Measurements from ENCODE around the gene PSME3. TPM values are rescaled to one million over a fixed set of nuclear protein-coding genes. Genes with fewer than 3 reads are reported as not detected.

The PSME3 gene
- total RNA-seq, 1 experiment from 2014 or later, result 163 TPM

DNA sequence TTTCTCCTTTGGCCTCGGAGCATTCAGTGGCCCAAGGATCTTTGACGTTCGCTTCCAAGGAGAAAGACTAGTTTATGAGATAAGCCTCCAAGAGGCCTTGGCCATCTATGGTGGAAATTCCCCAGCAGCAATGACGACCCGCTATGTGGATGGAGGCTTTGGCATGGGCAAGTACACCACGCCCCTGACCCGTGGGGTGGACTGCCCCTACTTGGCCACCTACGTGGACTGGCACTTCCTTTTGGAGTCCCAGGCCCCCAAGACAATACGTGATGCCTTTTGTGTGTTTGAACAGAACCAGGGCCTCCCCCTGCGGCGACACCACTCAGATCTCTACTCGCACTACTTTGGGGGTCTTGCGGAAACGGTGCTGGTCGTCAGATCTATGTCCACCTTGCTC is 19.2 kb downstream of the PSME3 start:
- no peak for TF ChIP-seq SP1 (IDR thresholded peaks at IDR 0.05; ENCODE audit: low read depth)
- CTCF ChIA-PET, result no interaction called here

GRCh38 chr17:42853004-42853403 is 19.8 kb downstream of the PSME3 start:
- no peaks in the 10 kb centered on the region for H3K36me3 ChIP-seq (ENCODE audit: control insufficient read depth in 1 of 2, insufficient read depth in 2 of 2, low read length in 2 of 2)
- DNase-seq (ENCODE audit: low read depth, low spot score) (no peak), ATAC-seq (no peak)
- RAD21 ChIA-PET (ENCODE audit: low non-redundant PET in 1 of 2, low total read pairs in 2 of 2, uncharacterized antibody in 2 of 2, unreplicated experiment in 2 of 2), result no interaction called here
- BruUV-seq (replicated peaks), result no TSS peak
- H3K9me2 ChIP-seq (ENCODE audit: insufficient read depth), result no peaks in the 10 kb centered on the region
- H3K27ac ChIP-seq (ENCODE audit: low read depth, low read length), result no peak overlapping the region
- H2AFZ ChIP-seq (ENCODE audit: low read depth, low read length, poor library complexity, severe bottlenecking), result no peak overlapping the region
- H3K4me3 ChIP-seq (replicated peaks in 1 of 2; ENCODE audit: low read depth in 1 of 2, low read length in 2 of 2), result no peak overlapping the region
- no peak overlapping the region for H3K9ac ChIP-seq (ENCODE audit: low read length)
- no peaks in the 10 kb centered on the region for H3K79me2 ChIP-seq (ENCODE audit: insufficient read depth, low read length)
- H3K9me3 ChIP-seq (ENCODE audit: control insufficient read depth in 1 of 2, insufficient read depth in 1 of 2, low read depth in 1 of 2, low read length in 2 of 2), result no peaks in the 10 kb centered on the region
- intact Hi-C loops (cut with micrococcal nuclease), result no loop called here
- POLR2A ChIA-PET, result no interaction called here
- no peaks in the 10 kb centered on the region for H3K4me1 ChIP-seq (ENCODE audit: control insufficient read depth in 1 of 2, insufficient read depth in 2 of 2, low read length in 2 of 2)
- CTCF ChIA-PET, result no interaction called here
- no peaks in the 10 kb centered on the region for H3K27me3 ChIP-seq (ENCODE audit: insufficient read depth, low read length)
- H3K4me2 ChIP-seq (ENCODE audit: low read length), result no peak overlapping the region
- H4K20me1 ChIP-seq (ENCODE audit: insufficient read depth), result no peaks in the 10 kb centered on the region
- TF ChIP-seq SIN3A (IDR thresholded peaks at IDR 0.05; ENCODE audit: low read depth) (no peak), ZNF274 (IDR thresholded peaks at IDR 0.05; ENCODE audit: low read depth, low read length) (no peak), CEBPB (IDR thresholded peaks at IDR 0.05; ENCODE audit: low read depth) (no peak), TCF7L2 (IDR thresholded peaks at IDR 0.05; ENCODE audit: borderline replicate concordance, extremely low read depth, insufficient read depth, insufficient read length) (no peak), POLR2AphosphoS5 (IDR thresholded peaks at IDR 0.05; ENCODE audit: low read depth, low read length) (no peak), ELF1 (IDR thresholded peaks at IDR 0.05; ENCODE audit: borderline replicate concordance, low read depth) (no peak), CTCF (IDR thresholded peaks at IDR 0.05 in 2 of 3, conservative IDR thresholded peaks at IDR 0.05 in 1 of 3; ENCODE audit: borderline replicate concordance in 1 of 3, insufficient read depth in 1 of 3, low read depth in 2 of 3, low read length in 2 of 3) (no peak), SP1 (IDR thresholded peaks at IDR 0.05; ENCODE audit: low read depth) (no peak), ZBTB33 (IDR thresholded peaks at IDR 0.05; ENCODE audit: extremely low read depth, insufficient replicate concordance, low read length) (no peak), JUND (IDR thresholded peaks at IDR 0.05) (no peak), RAD21 (IDR thresholded peaks at IDR 0.05; ENCODE audit: low read depth) (no peak)
- TF ChIP-seq, protein P1, sequence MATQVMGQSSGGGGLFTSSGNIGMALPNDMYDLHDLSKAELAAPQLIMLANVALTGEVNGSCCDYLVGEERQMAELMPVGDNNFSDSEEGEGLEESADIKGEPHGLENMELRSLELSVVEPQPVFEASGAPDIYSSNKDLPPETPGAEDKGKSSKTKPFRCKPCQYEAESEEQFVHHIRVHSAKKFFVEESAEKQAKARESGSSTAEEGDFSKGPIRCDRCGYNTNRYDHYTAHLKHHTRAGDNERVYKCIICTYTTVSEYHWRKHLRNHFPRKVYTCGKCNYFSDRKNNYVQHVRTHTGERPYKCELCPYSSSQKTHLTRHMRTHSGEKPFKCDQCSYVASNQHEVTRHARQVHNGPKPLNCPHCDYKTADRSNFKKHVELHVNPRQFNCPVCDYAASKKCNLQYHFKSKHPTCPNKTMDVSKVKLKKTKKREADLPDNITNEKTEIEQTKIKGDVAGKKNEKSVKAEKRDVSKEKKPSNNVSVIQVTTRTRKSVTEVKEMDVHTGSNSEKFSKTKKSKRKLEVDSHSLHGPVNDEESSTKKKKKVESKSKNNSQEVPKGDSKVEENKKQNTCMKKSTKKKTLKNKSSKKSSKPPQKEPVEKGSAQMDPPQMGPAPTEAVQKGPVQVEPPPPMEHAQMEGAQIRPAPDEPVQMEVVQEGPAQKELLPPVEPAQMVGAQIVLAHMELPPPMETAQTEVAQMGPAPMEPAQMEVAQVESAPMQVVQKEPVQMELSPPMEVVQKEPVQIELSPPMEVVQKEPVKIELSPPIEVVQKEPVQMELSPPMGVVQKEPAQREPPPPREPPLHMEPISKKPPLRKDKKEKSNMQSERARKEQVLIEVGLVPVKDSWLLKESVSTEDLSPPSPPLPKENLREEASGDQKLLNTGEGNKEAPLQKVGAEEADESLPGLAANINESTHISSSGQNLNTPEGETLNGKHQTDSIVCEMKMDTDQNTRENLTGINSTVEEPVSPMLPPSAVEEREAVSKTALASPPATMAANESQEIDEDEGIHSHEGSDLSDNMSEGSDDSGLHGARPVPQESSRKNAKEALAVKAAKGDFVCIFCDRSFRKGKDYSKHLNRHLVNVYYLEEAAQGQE (IDR thresholded peaks at IDR 0.05; ENCODE audit: low read depth), result no peak
- TF ChIP-seq, protein P2, sequence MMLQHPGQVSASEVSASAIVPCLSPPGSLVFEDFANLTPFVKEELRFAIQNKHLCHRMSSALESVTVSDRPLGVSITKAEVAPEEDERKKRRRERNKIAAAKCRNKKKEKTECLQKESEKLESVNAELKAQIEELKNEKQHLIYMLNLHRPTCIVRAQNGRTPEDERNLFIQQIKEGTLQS (IDR thresholded peaks at IDR 0.05), result no peak

More for the DNA sequence above, 19.2 kb downstream of the PSME3 start:
- no peak for ATAC-seq
- Histone ChIP-seq H3K9me2 (ENCODE audit: insufficient read depth) (no peaks in the 10 kb centered on the region), H3K9ac (ENCODE audit: low read length) (no peak overlapping the region), H3K4me3 (replicated peaks in 1 of 2; ENCODE audit: low read depth in 1 of 2, low read length in 2 of 2) (no peak overlapping the region), H3K36me3 (ENCODE audit: control insufficient read depth in 1 of 2, insufficient read depth in 2 of 2, low read length in 2 of 2) (no peaks in the 10 kb centered on the region), H3K9me3 (ENCODE audit: control insufficient read depth in 1 of 2, insufficient read depth in 1 of 2, low read depth in 1 of 2, low read length in 2 of 2) (no peaks in the 10 kb centered on the region), H3K4me2 (ENCODE audit: low read length) (no peak overlapping the region), H3K27ac (ENCODE audit: low read depth, low read length) (no peak overlapping the region), H3K27me3 (ENCODE audit: insufficient read depth, low read length) (no peaks in the 10 kb centered on the region), H2AFZ (ENCODE audit: low read depth, low read length, poor library complexity, severe bottlenecking) (no peak overlapping the region), H3K79me2 (ENCODE audit: insufficient read depth, low read length) (no peaks in the 10 kb centered on the region), H4K20me1 (ENCODE audit: insufficient read depth) (no peaks in the 10 kb centered on the region), H3K4me1 (ENCODE audit: control insufficient read depth in 1 of 2, insufficient read depth in 2 of 2, low read length in 2 of 2) (no peaks in the 10 kb centered on the region)
- DNase-seq (ENCODE audit: low read depth, low spot score), result no peak
- RAD21 ChIA-PET (ENCODE audit: low non-redundant PET in 1 of 2, low total read pairs in 2 of 2, uncharacterized antibody in 2 of 2, unreplicated experiment in 2 of 2), result no interaction called here
- POLR2A ChIA-PET, result no interaction called here
- BruUV-seq (replicated peaks), result no TSS peak
- intact Hi-C loops (cut with micrococcal nuclease), result no loop called here
